ENCODE measurements around the gene APOBEC4.

DNA sequence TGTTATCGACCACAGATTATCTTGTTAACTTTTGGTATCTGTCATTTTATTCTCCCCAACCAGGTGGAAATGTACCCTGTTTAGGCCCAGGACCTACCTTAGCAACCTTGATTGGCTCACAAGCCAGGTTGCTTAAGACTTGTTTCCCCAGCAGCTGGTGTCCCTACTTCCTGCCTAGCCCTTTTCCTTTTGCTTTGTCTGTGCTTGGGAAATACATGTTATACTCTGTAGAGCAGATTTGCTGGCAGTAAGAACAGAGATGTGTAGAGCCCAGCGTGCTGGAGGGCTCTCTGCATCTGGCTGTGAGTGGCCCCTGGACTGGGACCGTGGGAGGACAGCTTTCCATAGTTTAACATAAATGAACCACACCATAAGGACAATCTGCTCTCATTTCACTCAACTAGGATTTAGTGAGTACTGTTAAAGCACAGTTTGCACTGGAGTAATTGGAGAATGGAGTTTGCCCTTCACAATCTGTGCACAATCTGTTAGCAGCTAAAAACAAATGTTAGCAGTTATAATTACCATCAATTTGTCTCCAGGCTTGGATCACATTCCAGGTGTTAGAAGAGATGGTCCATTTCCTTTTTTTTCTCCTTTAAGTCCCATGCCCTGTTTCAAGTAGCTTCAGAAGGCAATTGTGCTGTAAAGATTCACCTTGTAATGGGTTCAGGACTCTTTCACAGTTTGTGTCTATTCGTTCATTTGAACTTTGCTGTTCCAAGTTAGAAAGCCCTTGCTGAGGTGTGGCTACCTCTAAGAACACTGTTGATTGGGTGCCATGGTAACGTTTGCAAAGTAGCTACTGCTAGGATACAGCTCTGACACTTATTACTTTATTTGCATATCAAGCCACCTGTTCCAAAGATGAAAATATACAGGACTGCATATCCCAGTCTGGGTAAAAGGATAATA, at the start of gene APOBEC4:
- TF ChIP-seq, protein P1, sequence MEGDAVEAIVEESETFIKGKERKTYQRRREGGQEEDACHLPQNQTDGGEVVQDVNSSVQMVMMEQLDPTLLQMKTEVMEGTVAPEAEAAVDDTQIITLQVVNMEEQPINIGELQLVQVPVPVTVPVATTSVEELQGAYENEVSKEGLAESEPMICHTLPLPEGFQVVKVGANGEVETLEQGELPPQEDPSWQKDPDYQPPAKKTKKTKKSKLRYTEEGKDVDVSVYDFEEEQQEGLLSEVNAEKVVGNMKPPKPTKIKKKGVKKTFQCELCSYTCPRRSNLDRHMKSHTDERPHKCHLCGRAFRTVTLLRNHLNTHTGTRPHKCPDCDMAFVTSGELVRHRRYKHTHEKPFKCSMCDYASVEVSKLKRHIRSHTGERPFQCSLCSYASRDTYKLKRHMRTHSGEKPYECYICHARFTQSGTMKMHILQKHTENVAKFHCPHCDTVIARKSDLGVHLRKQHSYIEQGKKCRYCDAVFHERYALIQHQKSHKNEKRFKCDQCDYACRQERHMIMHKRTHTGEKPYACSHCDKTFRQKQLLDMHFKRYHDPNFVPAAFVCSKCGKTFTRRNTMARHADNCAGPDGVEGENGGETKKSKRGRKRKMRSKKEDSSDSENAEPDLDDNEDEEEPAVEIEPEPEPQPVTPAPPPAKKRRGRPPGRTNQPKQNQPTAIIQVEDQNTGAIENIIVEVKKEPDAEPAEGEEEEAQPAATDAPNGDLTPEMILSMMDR (IDR thresholded peaks at IDR 0.05; ENCODE audit: poor library complexity, severe bottlenecking): no peak
- TF ChIP-seq POLR2AphosphoS5 (IDR thresholded peaks at IDR 0.05) (no peak), RAD21 (conservative IDR thresholded peaks at IDR 0.05) (no peak)

Data from neural cell (in vitro differentiated cells).